ENCODE measurements around the gene GLB1L2.

The GLB1L2 gene

GRCh38 chr11:134385774-134386565, 54.2 kb downstream of the GLB1L2 start:
- no peak for DNase-seq

GRCh38 chr11:134386945-134387344, 55.2 kb downstream of the GLB1L2 start:
- DNase-seq, result no peak

GRCh38 chr11:134387501-134387900, 55.7 kb downstream of the GLB1L2 start:
- no peak for DNase-seq

GRCh38 chr11:134388590-134388989, 56.8 kb downstream of the GLB1L2 start:
- no peak for DNase-seq

GRCh38 chr11:134389464-134390180, 57.8 kb downstream of the GLB1L2 start:
- no peak for DNase-seq

GRCh38 chr11:134390706-134391569, 59.1 kb downstream of the GLB1L2 start:
- DNase-seq, result no peak

- DNase-seq, result no peak
Observed at GRCh38 chr11:134391656-134392055, 59.9 kb downstream of the GLB1L2 start.

GRCh38 chr11:134392953-134393615, 61.3 kb downstream of the GLB1L2 start:
- no peak for DNase-seq

GRCh38 chr11:134393638-134394037, 61.9 kb downstream of the GLB1L2 start:
- DNase-seq, result no peak

- no peak for DNase-seq
Observed at GRCh38 chr11:134394311-134394710, 62.5 kb downstream of the GLB1L2 start.

GRCh38 chr11:134395002-134395401, 63.2 kb downstream of the GLB1L2 start:
- no peak for DNase-seq

- no peak for DNase-seq
Observed at GRCh38 chr11:134397304-134398078, 65.7 kb downstream of the GLB1L2 start.

- no peak for DNase-seq
Observed at GRCh38 chr11:134398079-134398444, 66.3 kb downstream of the GLB1L2 start.

GRCh38 chr11:134398644-134399292, 67.0 kb downstream of the GLB1L2 start:
- no peak for DNase-seq

GRCh38 chr11:134399293-134399654, 67.5 kb downstream of the GLB1L2 start:
- no peak for DNase-seq

- DNase-seq, result no peak
Observed at GRCh38 chr11:134399996-134400395, 68.2 kb downstream of the GLB1L2 start.

- DNase-seq, result no peak
Observed at GRCh38 chr11:134401825-134402809, 70.3 kb downstream of the GLB1L2 start.

- no peak for DNase-seq
Observed at GRCh38 chr11:134402910-134403309, 71.1 kb downstream of the GLB1L2 start.

- no peak for DNase-seq
Observed at GRCh38 chr11:134404575-134405341, 73.0 kb downstream of the GLB1L2 start.
